ENCODE data around the gene HDAC9. TPM values are rescaled to one million over a fixed set of nuclear protein-coding genes. Genes with fewer than 3 reads are reported as not detected.

The HDAC9 gene
- total RNA-seq, 2 donors from 2014 or later = 4.9 to 12.9 TPM

DNA sequence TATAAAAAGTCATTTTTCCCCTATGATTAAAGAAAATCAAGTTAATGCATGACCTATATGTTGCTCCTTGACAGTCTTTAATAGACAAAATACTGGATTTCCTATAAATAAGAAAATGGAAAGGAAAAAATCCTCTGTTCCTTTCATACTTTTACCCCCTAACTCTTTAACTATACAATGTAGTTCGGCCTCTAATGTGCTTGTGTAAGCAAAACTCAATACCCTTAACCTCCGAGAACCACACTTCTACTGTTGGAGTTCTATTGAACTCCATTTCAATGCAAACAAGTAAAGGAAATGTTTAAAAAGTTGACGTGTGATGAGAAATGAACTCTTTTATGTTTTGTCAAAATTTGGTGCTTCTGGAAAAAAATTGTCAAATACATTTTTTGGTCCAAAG is 36.0 kb downstream of the HDAC9 start:
- intact Hi-C loops (cut with DNase I) = no loop called here
- Histone ChIP-seq H3K4me3 (no peak overlapping the region), H3K27ac (no peak overlapping the region), H3K4me1 (no peaks in the 10 kb centered on the region), H3K9me3 (no peaks in the 10 kb centered on the region), H3K36me3 (replicated peaks in 1 of 2; ENCODE audit: insufficient read depth in 1 of 2, low read depth in 2 of 2) (no peaks in the 10 kb centered on the region), H3K27me3 (no peaks in the 10 kb centered on the region)
- 62 to 69% methylated on average over 3 of the region's 3 CpGs for WGBS, 2 donors
- ATAC-seq (no peak), DNase-seq (no peak)
- TF ChIP-seq POLR2A (IDR thresholded peaks at IDR 0.05) (no peak), CTCF (IDR thresholded peaks at IDR 0.05) (no peak)

GRCh38 chr7:18532813-18533212 is 37.3 kb downstream of the HDAC9 start:
- DNase-seq (no peak), ATAC-seq (no peak)
- TF ChIP-seq POLR2A (IDR thresholded peaks at IDR 0.05) = no peak
- no peak for TF ChIP-seq CTCF (IDR thresholded peaks at IDR 0.05)
- WGBS, 2 donors = 33 to 44% methylated on average over 2 of the region's 2 CpGs
- intact Hi-C loops (cut with DNase I) = no loop called here
- no peak overlapping the region for H3K4me3 ChIP-seq
- H3K27me3 ChIP-seq = no peaks in the 10 kb centered on the region
- H3K27ac ChIP-seq = no peak overlapping the region
- H3K36me3 ChIP-seq (replicated peaks in 1 of 2; ENCODE audit: insufficient read depth in 1 of 2, low read depth in 2 of 2) = no peaks in the 10 kb centered on the region
- H3K4me1 ChIP-seq = no peaks in the 10 kb centered on the region
- no peaks in the 10 kb centered on the region for H3K9me3 ChIP-seq

DNA sequence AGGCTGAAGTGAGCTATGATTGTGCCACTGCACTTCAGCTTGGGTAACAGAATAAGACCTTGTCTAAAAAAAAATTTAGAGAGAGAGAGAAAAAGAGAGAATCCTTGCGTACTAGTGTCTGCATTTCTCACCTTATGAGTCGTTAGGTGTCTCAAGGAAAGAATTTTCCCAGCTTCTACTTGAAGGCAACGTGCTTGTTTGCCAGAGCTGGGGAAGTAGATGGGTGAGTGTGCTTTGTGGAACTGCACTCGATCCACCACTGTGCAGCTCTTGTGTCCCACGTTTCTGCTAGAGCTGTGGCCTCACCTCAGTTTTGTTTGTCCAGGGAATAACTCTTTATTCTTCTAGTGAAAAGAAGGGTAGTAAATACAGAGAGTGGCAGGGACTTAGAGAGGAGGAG is 38.9 kb downstream of the HDAC9 start:
- H3K27me3 ChIP-seq = no peaks in the 10 kb centered on the region
- H3K4me3 ChIP-seq = no peak overlapping the region
- H3K9me3 ChIP-seq = no peaks in the 10 kb centered on the region
- intact Hi-C loops (cut with DNase I) = no loop called here
- WGBS, 2 donors = 60 to 67% methylated on average over 5 of the region's 5 CpGs
- ATAC-seq (no peak), DNase-seq (no peak)
- H3K36me3 ChIP-seq (replicated peaks in 1 of 2; ENCODE audit: insufficient read depth in 1 of 2, low read depth in 2 of 2) = no peaks in the 10 kb centered on the region
- no peaks in the 10 kb centered on the region for H3K4me1 ChIP-seq
- no peak for TF ChIP-seq POLR2A (IDR thresholded peaks at IDR 0.05)
- H3K27ac ChIP-seq = no peak overlapping the region

- intact Hi-C loops (cut with DNase I) = no loop called here
- Histone ChIP-seq H3K9me3 (no peaks in the 10 kb centered on the region), H3K27ac (no peak overlapping the region), H3K36me3 (replicated peaks in 1 of 2; ENCODE audit: insufficient read depth in 1 of 2, low read depth in 2 of 2) (no peaks in the 10 kb centered on the region), H3K4me1 (peaks cover 6% of the 10 kb centered on the region), H3K4me3 (no peak overlapping the region), H3K27me3 (no peaks in the 10 kb centered on the region)
- no peak for ATAC-seq
- DNase-seq = no peak
- WGBS, 2 donors = 66 to 71% methylated on average over 2 of the region's 2 CpGs
- no peak for TF ChIP-seq POLR2A (IDR thresholded peaks at IDR 0.05)
- no peak for TF ChIP-seq CTCF (IDR thresholded peaks at IDR 0.05)
Observed at GRCh38 chr7:18535810-18536415, 40.4 kb downstream of the HDAC9 start.

DNA sequence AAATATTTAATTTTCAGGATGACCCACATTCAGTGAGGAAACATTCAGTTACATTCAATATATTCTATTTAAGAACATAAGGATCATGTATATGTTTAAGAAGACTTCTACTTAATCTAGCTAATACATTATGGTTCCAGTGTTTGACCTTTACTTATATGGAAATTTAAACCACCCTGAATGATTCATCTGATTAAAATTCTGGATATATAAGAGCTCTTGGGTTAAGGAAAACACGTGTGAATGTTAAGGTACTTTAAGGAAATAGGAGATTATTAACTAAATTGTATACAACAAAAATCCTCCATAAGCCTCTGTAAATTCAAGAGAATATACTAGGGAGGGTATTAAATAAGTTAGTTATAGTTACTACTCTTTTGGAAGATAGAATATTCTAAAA is 40.9 kb downstream of the HDAC9 start:
- Histone ChIP-seq H3K27ac (no peak overlapping the region), H3K9me3 (no peaks in the 10 kb centered on the region), H3K27me3 (no peaks in the 10 kb centered on the region), H3K4me1 (peaks cover 11% of the 10 kb centered on the region), H3K4me3 (no peak overlapping the region), H3K36me3 (replicated peaks in 1 of 2; ENCODE audit: insufficient read depth in 1 of 2, low read depth in 2 of 2) (no peaks in the 10 kb centered on the region)
- DNase-seq (no peak), ATAC-seq (no peak)
- no peak for TF ChIP-seq POLR2A (IDR thresholded peaks at IDR 0.05)
- intact Hi-C loops (cut with DNase I) = no loop called here
- 38 to 49% methylated on average over 1 of the region's 1 CpG for WGBS, 2 donors

GRCh38 chr7:18538554-18539250 is 43.2 kb downstream of the HDAC9 start:
- Histone ChIP-seq H3K27ac (no peak overlapping the region), H3K4me3 (no peak overlapping the region), H3K4me1 (peaks cover 15% of the 10 kb centered on the region), H3K9me3 (no peaks in the 10 kb centered on the region), H3K27me3 (no peaks in the 10 kb centered on the region), H3K36me3 (replicated peaks in 1 of 2; ENCODE audit: insufficient read depth in 1 of 2, low read depth in 2 of 2) (no peaks in the 10 kb centered on the region)
- ATAC-seq (no peak), DNase-seq (no peak)
- TF ChIP-seq CTCF (IDR thresholded peaks at IDR 0.05) (no peak), POLR2A (IDR thresholded peaks at IDR 0.05) (no peak)
- intact Hi-C loops (cut with DNase I) = no loop called here
